H9 (cell line): Measurements from ENCODE around the gene CHGA. TPM values are rescaled to one million over a fixed set of nuclear protein-coding genes. Genes with fewer than 3 reads are reported as not detected.

ENCODE experiments used
- DNase-seq: peaks from one replicate; pipeline ENCODE4 v3.0.0-alpha.2; 2017
- H2AFZ ChIP-seq: one replicate; pipeline ENCODE4 v1.6.1; 2013; ENCODE audit warnings: mild to moderate bottlenecking, low read length, control low read depth, moderate library complexity
- H2AK5ac ChIP-seq: 2 replicates; pipeline ENCODE4 v1.6.1; 2013; ENCODE audit warnings: low read length, control low read depth, mixed read lengths; ENCODE audit not compliant: insufficient read length
- H2BK120ac ChIP-seq: one replicate; pipeline ENCODE4 v1.6.1; 2013; ENCODE audit warnings: low read depth, mild to moderate bottlenecking, low read length, control low read depth, inconsistent platforms; ENCODE audit not compliant: poor library complexity, severe bottlenecking
- H2BK12ac ChIP-seq: 2 replicates; pipeline ENCODE4 v1.6.1; 2013; ENCODE audit warnings: low read length, control low read depth, mixed read lengths, low read depth; ENCODE audit not compliant: insufficient read length
- H2BK15ac ChIP-seq: 2 replicates; pipeline ENCODE4 v1.6.1; 2013; ENCODE audit warnings: low read depth, low read length, control low read depth
- H2BK20ac ChIP-seq: one replicate; pipeline ENCODE4 v1.6.1; 2013; ENCODE audit warnings: low read depth, mild to moderate bottlenecking, low read length, control low read depth, inconsistent platforms; ENCODE audit not compliant: poor library complexity, severe bottlenecking
- H2BK5ac ChIP-seq: 2 replicates; pipeline ENCODE4 v1.6.1; 2013; ENCODE audit warnings: low read length, control low read depth, mixed read lengths; ENCODE audit not compliant: insufficient read length
- H3K14ac ChIP-seq: 2 replicates; pipeline ENCODE4 v1.6.1; 2013; ENCODE audit warnings: low read length, control low read depth; ENCODE audit not compliant: insufficient read depth
- H3K18ac ChIP-seq: 2 replicates; pipeline ENCODE4 v1.6.1; 2013; ENCODE audit warnings: low read depth, mild to moderate bottlenecking, mixed read lengths, low read length, control low read depth; ENCODE audit not compliant: insufficient read length
- H3K23ac ChIP-seq: 2 replicates; pipeline ENCODE4 v1.6.1; 2013; ENCODE audit warnings: low read length, control low read depth, mixed read lengths, low read depth; ENCODE audit not compliant: insufficient read length
- H3K23me2 ChIP-seq: 2 replicates; pipeline ENCODE4 v1.6.1; 2013; ENCODE audit warnings: low read depth, mild to moderate bottlenecking, mixed read lengths, low read length, control low read depth; ENCODE audit not compliant: insufficient read length, poor library complexity, severe bottlenecking
- H3K27ac ChIP-seq: 2 replicates; pipeline ENCODE4 v1.5.1; 2013; ENCODE audit warnings: low read length, control low read depth, mixed read lengths, low read depth; ENCODE audit not compliant: insufficient read length
- H3K27me3 ChIP-seq: 2 replicates; pipeline ENCODE4 v1.6.1; 2013; ENCODE audit warnings: low read length, control low read depth, inconsistent platforms; ENCODE audit not compliant: insufficient read depth
- H3K4ac ChIP-seq: 2 replicates; pipeline ENCODE4 v1.6.1; 2013; ENCODE audit warnings: low read depth, mild to moderate bottlenecking, control low read depth, inconsistent platforms, low read length, moderate library complexity
- H3K4me1 ChIP-seq: 2 replicates; pipeline ENCODE4 v1.6.1; 2013; ENCODE audit warnings: low read length, control low read depth, inconsistent platforms; ENCODE audit not compliant: insufficient read depth
- H3K4me2 ChIP-seq: 2 replicates; pipeline ENCODE4 v1.6.1; 2013; ENCODE audit warnings: low read length, control low read depth, mixed read lengths; ENCODE audit not compliant: insufficient read length, insufficient read depth
- H3K56ac ChIP-seq: 2 replicates; pipeline ENCODE4 v1.6.1; 2013; ENCODE audit warnings: low read depth, mild to moderate bottlenecking, mixed read lengths, low read length, control low read depth; ENCODE audit not compliant: insufficient read length
- H3K79me1 ChIP-seq: 2 replicates; pipeline ENCODE4 v1.6.1; 2013; ENCODE audit warnings: low read depth, mild to moderate bottlenecking, moderate library complexity, low read length, control low read depth, inconsistent platforms; ENCODE audit not compliant: insufficient read depth, poor library complexity, severe bottlenecking
- H3K79me2 ChIP-seq: 2 replicates; pipeline ENCODE4 v1.6.1; 2013; ENCODE audit warnings: low read length, control low read depth, inconsistent platforms; ENCODE audit not compliant: insufficient read depth
- H3K9ac ChIP-seq: 2 replicates; pipeline ENCODE4 v1.6.1; 2013; ENCODE audit warnings: low read length, control low read depth, mixed read lengths; ENCODE audit not compliant: insufficient read length; ENCODE audit errors: extremely low read depth
- H3K9me3 ChIP-seq: one replicate; pipeline ENCODE4 v1.6.1; 2013; ENCODE audit warnings: low read depth, low read length, inconsistent platforms; ENCODE audit not compliant: control insufficient read depth
- H3T11ph ChIP-seq: one replicate; pipeline ENCODE4 v1.6.1; 2013; ENCODE audit warnings: mild to moderate bottlenecking, low read length, control low read depth, inconsistent platforms
- H4K20me1 ChIP-seq: one replicate; pipeline ENCODE4 v1.6.1; 2013; ENCODE audit not compliant: control insufficient read depth, insufficient read length, insufficient read depth
- H4K5ac ChIP-seq: 2 replicates; pipeline ENCODE4 v1.6.1; 2013; ENCODE audit warnings: low read depth, mild to moderate bottlenecking, mixed read lengths, low read length, control low read depth; ENCODE audit not compliant: insufficient read length
- H4K8ac ChIP-seq: replicated peaks from 2 replicates; pipeline ENCODE4 v1.6.1; 2013; ENCODE audit warnings: low read length, control low read depth, mixed read lengths, low read depth; ENCODE audit not compliant: insufficient read length
- H4K91ac ChIP-seq: 2 replicates; pipeline ENCODE4 v1.6.1; 2013; ENCODE audit warnings: low read depth, mild to moderate bottlenecking, moderate library complexity, mixed read lengths, low read length, control low read depth; ENCODE audit not compliant: insufficient read length
- H3K27ac Mint-ChIP-seq, 3 experiments: 2 replicates in 2 of 3; 3 replicates in 1 of 3; pipeline ENCODE4 v1.8.0; 2020 to 2021; ENCODE audit warnings: mixed read lengths in 3 of 3, mild to moderate bottlenecking in 1 of 3, moderate library complexity in 1 of 3
- H3K27me3 Mint-ChIP-seq: 2 replicates; pipeline ENCODE4 v1.8.0; 2021; ENCODE audit warnings: low read depth, mild to moderate bottlenecking, moderate library complexity, mixed read lengths
- H3K36me3 Mint-ChIP-seq, 3 experiments: 2 replicates in 2 of 3; 3 replicates in 1 of 3; pipeline ENCODE4 v1.8.0; 2020 to 2021; ENCODE audit warnings: low read depth in 3 of 3, mixed read lengths in 3 of 3; ENCODE audit not compliant: insufficient read depth in 1 of 3
- H3K4me1 Mint-ChIP-seq, 2 experiments: 2 replicates each; pipeline ENCODE4 v1.8.0; 2020; ENCODE audit warnings: mixed read lengths in 2 of 2
- H3K4me3 Mint-ChIP-seq, 2 experiments: 2 replicates in 1 of 2; 3 replicates in 1 of 2; pipeline ENCODE4 v1.8.0; 2020 to 2021; ENCODE audit warnings: mild to moderate bottlenecking in 2 of 2, mixed read lengths in 2 of 2, moderate library complexity in 1 of 2
- H3K9me3 Mint-ChIP-seq, 2 experiments: 2 replicates in 1 of 2; 3 replicates in 1 of 2; pipeline ENCODE4 v1.8.0; 2020; ENCODE audit warnings: mild to moderate bottlenecking in 2 of 2, mixed read lengths in 2 of 2, moderate library complexity in 1 of 2
- WGBS: extraction: QIAGEN DNeasy Blood & Tissue Kit; methylation state at CpG from one replicate; pipeline ENCODE4 v1.1.7; 2013; ENCODE audit warnings: missing lambda C conversion rate, low lambda C conversion rate, mixed read lengths; ENCODE audit not compliant: insufficient read length; ENCODE audit errors: extremely low coverage; 5-methylcytosine and 5-hydroxymethylcytosine counted together
- total RNA-seq: library from RNA; stranded (reverse); gene quantifications from 2 replicates; pipeline ENCODE4 v1.2.1, GENCODE V29; 2021
- TF ChIP-seq, protein P1 (sequence below): fragments of 200-600 bp; sonication (generic); conservative IDR thresholded peaks from 3 replicates; pipeline ENCODE4 v1.8.0; 2021; ENCODE audit warnings: antibody characterized with exemption, mild to moderate bottlenecking

CHGA gene
- total RNA-seq, 1 experiment from 2014 or later: 6.7 TPM

DNA sequence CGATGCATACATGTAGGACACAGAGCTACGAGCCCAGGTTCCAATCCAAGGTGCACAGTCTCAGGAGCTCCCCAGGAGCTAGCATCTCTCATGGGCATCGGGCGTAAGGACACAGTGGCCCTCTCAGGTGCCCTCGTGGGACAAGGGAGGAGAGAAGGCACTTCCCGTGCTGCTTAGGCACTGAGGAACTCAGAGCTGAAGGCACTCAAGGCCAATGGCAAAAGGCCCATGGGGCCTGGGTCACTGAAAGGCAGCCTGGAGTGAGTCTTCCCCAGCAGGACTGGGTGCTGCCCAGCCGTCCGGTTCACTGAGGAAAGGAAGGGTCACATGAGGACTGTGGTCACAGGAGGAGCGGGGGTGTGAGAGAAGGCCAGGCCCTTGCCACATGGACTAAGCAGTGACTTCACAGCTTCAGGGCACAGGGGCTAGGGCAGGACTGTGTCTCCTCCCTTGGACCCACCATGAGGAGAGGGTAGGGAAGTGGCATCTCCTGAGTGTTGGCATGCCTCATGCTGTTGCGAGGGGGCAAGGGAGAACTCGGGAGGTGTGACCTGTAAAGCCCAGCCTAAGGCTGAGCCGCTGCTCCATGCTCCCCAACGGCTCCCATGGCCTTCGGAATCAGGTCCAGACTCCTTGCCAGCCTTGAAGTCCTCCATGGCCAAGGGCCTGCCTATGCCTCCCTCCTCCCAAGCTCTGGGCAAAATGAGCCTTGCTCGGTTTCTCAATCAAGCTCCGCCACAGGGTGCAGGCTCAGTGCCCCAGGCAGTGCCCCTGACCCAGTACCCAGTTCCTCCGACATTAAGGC, 51.8 kb downstream of the CHGA start:
- Histone ChIP-seq H2BK12ac (no peak overlapping the region), H4K8ac (no peak overlapping the region), H4K5ac (no peak overlapping the region), H3K18ac (no peak overlapping the region), H3K14ac (peak overlapping the region; percentile 19; the same call in 1 of the 2 replicates), H2AFZ (no peak overlapping the region), H2AK5ac (no peak overlapping the region), H3K27ac (no peak overlapping the region), H3K23me2 (no peaks in the 10 kb centered on the region), H2BK15ac (no peak overlapping the region), H3K79me2 (no peaks in the 10 kb centered on the region), H4K20me1 (no peaks in the 10 kb centered on the region), H3K9me3 (peaks cover 14% of the 10 kb centered on the region), H3K4me2 (no peak overlapping the region), H3K79me1 (no peaks in the 10 kb centered on the region), H3K23ac (no peak overlapping the region), H3T11ph (no peak overlapping the region), H4K91ac (no peak overlapping the region), H3K56ac (no peak overlapping the region), H2BK20ac (no peak overlapping the region), H3K9ac (no peak overlapping the region), H3K4me1 (peaks cover 4% of the 10 kb centered on the region; the same call in 1 of the 2 replicates), H2BK120ac (no peak overlapping the region), H3K4ac (no peak overlapping the region), H3K27me3 (no peaks in the 10 kb centered on the region), H2BK5ac (no peak overlapping the region)
- no peak overlapping the region for H3K4me3 Mint-ChIP-seq
- no peak for DNase-seq
- peaks cover 41 to 42% (median 42%) of the 10 kb centered on the region in 3 experiments for H3K36me3 Mint-ChIP-seq
- peaks cover 3% of the 10 kb centered on the region for H3K27me3 Mint-ChIP-seq
- TF ChIP-seq, protein P1, sequence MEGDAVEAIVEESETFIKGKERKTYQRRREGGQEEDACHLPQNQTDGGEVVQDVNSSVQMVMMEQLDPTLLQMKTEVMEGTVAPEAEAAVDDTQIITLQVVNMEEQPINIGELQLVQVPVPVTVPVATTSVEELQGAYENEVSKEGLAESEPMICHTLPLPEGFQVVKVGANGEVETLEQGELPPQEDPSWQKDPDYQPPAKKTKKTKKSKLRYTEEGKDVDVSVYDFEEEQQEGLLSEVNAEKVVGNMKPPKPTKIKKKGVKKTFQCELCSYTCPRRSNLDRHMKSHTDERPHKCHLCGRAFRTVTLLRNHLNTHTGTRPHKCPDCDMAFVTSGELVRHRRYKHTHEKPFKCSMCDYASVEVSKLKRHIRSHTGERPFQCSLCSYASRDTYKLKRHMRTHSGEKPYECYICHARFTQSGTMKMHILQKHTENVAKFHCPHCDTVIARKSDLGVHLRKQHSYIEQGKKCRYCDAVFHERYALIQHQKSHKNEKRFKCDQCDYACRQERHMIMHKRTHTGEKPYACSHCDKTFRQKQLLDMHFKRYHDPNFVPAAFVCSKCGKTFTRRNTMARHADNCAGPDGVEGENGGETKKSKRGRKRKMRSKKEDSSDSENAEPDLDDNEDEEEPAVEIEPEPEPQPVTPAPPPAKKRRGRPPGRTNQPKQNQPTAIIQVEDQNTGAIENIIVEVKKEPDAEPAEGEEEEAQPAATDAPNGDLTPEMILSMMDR: no peak
- H3K27ac Mint-ChIP-seq: peak overlapping the region in 1 of 3 experiments; percentile 56; a peak in 1 of 7 replicates
- WGBS: no CpG with 5 or more reads among the region's 17 CpGs
- peaks cover 29 to 34% of the 10 kb centered on the region in 2 experiments for H3K9me3 Mint-ChIP-seq
- peaks cover 28 to 30% of the 10 kb centered on the region in 2 experiments for H3K4me1 Mint-ChIP-seq
